ENCODE results near the gene DCTD.

DCTD gene

GRCh38 chr4:182876427-182876826, 40.8 kb downstream of the DCTD start:
- no peak for DNase-seq
- H3K4me1 ChIP-seq (ENCODE audit: control insufficient read depth, low read depth, low read length) = no peaks in the 10 kb centered on the region
- H3K4ac ChIP-seq (ENCODE audit: low read depth, low read length) = no peak overlapping the region
- H4K5ac ChIP-seq (ENCODE audit: low read length) = no peak overlapping the region
- H4K8ac ChIP-seq (ENCODE audit: low read depth, low read length) = no peak overlapping the region
- H3K56ac ChIP-seq (ENCODE audit: low read length) = no peak overlapping the region
- H2BK120ac ChIP-seq (ENCODE audit: low read depth, low read length) = no peak overlapping the region
- no peaks in the 10 kb centered on the region for H3K27me3 ChIP-seq (ENCODE audit: insufficient read depth, low read length, poor library complexity)
- no peak overlapping the region for H3K18ac ChIP-seq (ENCODE audit: low read length)
- H3K4me2 ChIP-seq (ENCODE audit: low read length) = no peak overlapping the region
- no peaks in the 10 kb centered on the region for H3K36me3 ChIP-seq (ENCODE audit: control insufficient read depth, insufficient read depth, low read length)
- no peak overlapping the region for H2BK15ac ChIP-seq (replicated peaks; ENCODE audit: low read depth)
- no peaks in the 10 kb centered on the region for H3K79me1 ChIP-seq (ENCODE audit: low read length)
- H3K79me2 ChIP-seq (ENCODE audit: control insufficient read depth, insufficient read depth, low read length) = no peaks in the 10 kb centered on the region
- H2BK5ac ChIP-seq (ENCODE audit: low read length) = no peak overlapping the region
- H3K4me3 ChIP-seq (ENCODE audit: low read length) = no peak overlapping the region
- no CpG with 5 or more reads among the region's 8 CpGs for WGBS (ENCODE audit: extremely low coverage, insufficient coverage, low lambda C conversion rate)
- no peak overlapping the region for H3K27ac ChIP-seq (ENCODE audit: low read depth, low read length)
- H2AK5ac ChIP-seq (ENCODE audit: low read length) = no peak overlapping the region
- H3K23ac ChIP-seq (ENCODE audit: low read length) = no peak overlapping the region
- H3K9ac ChIP-seq (ENCODE audit: low read length) = no peak overlapping the region

GRCh38 chr4:182875453-182876405, 41.5 kb downstream of the DCTD start:
- DNase-seq = no peak
- Histone ChIP-seq H3K23ac (ENCODE audit: low read length) (no peak overlapping the region), H3K79me2 (ENCODE audit: control insufficient read depth, insufficient read depth, low read length) (no peaks in the 10 kb centered on the region), H3K36me3 (ENCODE audit: control insufficient read depth, insufficient read depth, low read length) (no peaks in the 10 kb centered on the region), H3K9ac (ENCODE audit: low read length) (no peak overlapping the region), H3K56ac (ENCODE audit: low read length) (no peak overlapping the region), H3K4me2 (ENCODE audit: low read length) (no peak overlapping the region), H4K5ac (ENCODE audit: low read length) (no peak overlapping the region), H2BK120ac (ENCODE audit: low read depth, low read length) (no peak overlapping the region), H3K27ac (ENCODE audit: low read depth, low read length) (no peak overlapping the region), H4K8ac (ENCODE audit: low read depth, low read length) (no peak overlapping the region), H2AK5ac (ENCODE audit: low read length) (no peak overlapping the region), H2BK15ac (replicated peaks; ENCODE audit: low read depth) (no peak overlapping the region), H3K79me1 (ENCODE audit: low read length) (no peaks in the 10 kb centered on the region), H3K4me3 (ENCODE audit: low read length) (no peak overlapping the region), H3K4me1 (ENCODE audit: control insufficient read depth, low read depth, low read length) (no peaks in the 10 kb centered on the region), H2BK5ac (ENCODE audit: low read length) (no peak overlapping the region), H3K4ac (ENCODE audit: low read depth, low read length) (no peak overlapping the region), H3K18ac (ENCODE audit: low read length) (no peak overlapping the region), H3K27me3 (ENCODE audit: insufficient read depth, low read length, poor library complexity) (no peaks in the 10 kb centered on the region)
- no CpG with 5 or more reads among the region's 20 CpGs for WGBS (ENCODE audit: extremely low coverage, insufficient coverage, low lambda C conversion rate)

GRCh38 chr4:182874797-182875345, 42.3 kb downstream of the DCTD start:
- no peak overlapping the region for H3K4me2 ChIP-seq (ENCODE audit: low read length)
- H2BK120ac ChIP-seq (ENCODE audit: low read depth, low read length) = no peak overlapping the region
- no peaks in the 10 kb centered on the region for H3K4me1 ChIP-seq (ENCODE audit: control insufficient read depth, low read depth, low read length)
- no peak overlapping the region for H2BK5ac ChIP-seq (ENCODE audit: low read length)
- H3K27me3 ChIP-seq (ENCODE audit: insufficient read depth, low read length, poor library complexity) = no peaks in the 10 kb centered on the region
- no peak overlapping the region for H3K18ac ChIP-seq (ENCODE audit: low read length)
- WGBS (ENCODE audit: extremely low coverage, insufficient coverage, low lambda C conversion rate) = no CpG with 5 or more reads among the region's 10 CpGs
- no peak overlapping the region for H3K56ac ChIP-seq (ENCODE audit: low read length)
- no peak overlapping the region for H3K4me3 ChIP-seq (ENCODE audit: low read length)
- no peak overlapping the region for H3K23ac ChIP-seq (ENCODE audit: low read length)
- H3K79me2 ChIP-seq (ENCODE audit: control insufficient read depth, insufficient read depth, low read length) = no peaks in the 10 kb centered on the region
- H3K4ac ChIP-seq (ENCODE audit: low read depth, low read length) = no peak overlapping the region
- no peak overlapping the region for H2AK5ac ChIP-seq (ENCODE audit: low read length)
- no peak overlapping the region for H4K8ac ChIP-seq (ENCODE audit: low read depth, low read length)
- no peak overlapping the region for H2BK15ac ChIP-seq (replicated peaks; ENCODE audit: low read depth)
- DNase-seq = no peak
- no peak overlapping the region for H3K27ac ChIP-seq (ENCODE audit: low read depth, low read length)
- H4K5ac ChIP-seq (ENCODE audit: low read length) = no peak overlapping the region
- no peaks in the 10 kb centered on the region for H3K79me1 ChIP-seq (ENCODE audit: low read length)
- no peaks in the 10 kb centered on the region for H3K36me3 ChIP-seq (ENCODE audit: control insufficient read depth, insufficient read depth, low read length)
- H3K9ac ChIP-seq (ENCODE audit: low read length) = no peak overlapping the region

GRCh38 chr4:182874304-182874751, 42.9 kb downstream of the DCTD start:
- no peak overlapping the region for H2BK15ac ChIP-seq (replicated peaks; ENCODE audit: low read depth)
- no peak for DNase-seq
- H3K4ac ChIP-seq (ENCODE audit: low read depth, low read length) = no peak overlapping the region
- H3K27ac ChIP-seq (ENCODE audit: low read depth, low read length) = no peak overlapping the region
- no peak overlapping the region for H3K4me3 ChIP-seq (ENCODE audit: low read length)
- H3K27me3 ChIP-seq (ENCODE audit: insufficient read depth, low read length, poor library complexity) = no peaks in the 10 kb centered on the region
- no peaks in the 10 kb centered on the region for H3K4me1 ChIP-seq (ENCODE audit: control insufficient read depth, low read depth, low read length)
- H3K79me1 ChIP-seq (ENCODE audit: low read length) = no peaks in the 10 kb centered on the region
- no peak overlapping the region for H2BK5ac ChIP-seq (ENCODE audit: low read length)
- no peak overlapping the region for H2AK5ac ChIP-seq (ENCODE audit: low read length)
- H3K79me2 ChIP-seq (ENCODE audit: control insufficient read depth, insufficient read depth, low read length) = no peaks in the 10 kb centered on the region
- H3K4me2 ChIP-seq (ENCODE audit: low read length) = no peak overlapping the region
- no peaks in the 10 kb centered on the region for H3K36me3 ChIP-seq (ENCODE audit: control insufficient read depth, insufficient read depth, low read length)
- H3K56ac ChIP-seq (ENCODE audit: low read length) = no peak overlapping the region
- H3K23ac ChIP-seq (ENCODE audit: low read length) = no peak overlapping the region
- WGBS (ENCODE audit: extremely low coverage, insufficient coverage, low lambda C conversion rate) = no CpG with 5 or more reads among the region's 12 CpGs
- no peak overlapping the region for H3K9ac ChIP-seq (ENCODE audit: low read length)
- no peak overlapping the region for H3K18ac ChIP-seq (ENCODE audit: low read length)
- no peak overlapping the region for H4K5ac ChIP-seq (ENCODE audit: low read length)
- no peak overlapping the region for H2BK120ac ChIP-seq (ENCODE audit: low read depth, low read length)
- H4K8ac ChIP-seq (ENCODE audit: low read depth, low read length) = no peak overlapping the region

- no peak overlapping the region for H3K4ac ChIP-seq (ENCODE audit: low read depth, low read length)
- no peak overlapping the region for H2AK5ac ChIP-seq (ENCODE audit: low read length)
- no peak overlapping the region for H3K18ac ChIP-seq (ENCODE audit: low read length)
- H3K56ac ChIP-seq (ENCODE audit: low read length) = no peak overlapping the region
- no peak overlapping the region for H4K5ac ChIP-seq (ENCODE audit: low read length)
- H3K27me3 ChIP-seq (ENCODE audit: insufficient read depth, low read length, poor library complexity) = no peaks in the 10 kb centered on the region
- no peaks in the 10 kb centered on the region for H3K79me2 ChIP-seq (ENCODE audit: control insufficient read depth, insufficient read depth, low read length)
- no peak overlapping the region for H3K27ac ChIP-seq (ENCODE audit: low read depth, low read length)
- H3K4me3 ChIP-seq (ENCODE audit: low read length) = no peak overlapping the region
- WGBS (ENCODE audit: extremely low coverage, insufficient coverage, low lambda C conversion rate) = no CpG with 5 or more reads among the region's 13 CpGs
- no peak overlapping the region for H3K9ac ChIP-seq (ENCODE audit: low read length)
- no peaks in the 10 kb centered on the region for H3K79me1 ChIP-seq (ENCODE audit: low read length)
- H3K36me3 ChIP-seq (ENCODE audit: control insufficient read depth, insufficient read depth, low read length) = no peaks in the 10 kb centered on the region
- no peak overlapping the region for H2BK15ac ChIP-seq (replicated peaks; ENCODE audit: low read depth)
- no peak for DNase-seq
- H2BK5ac ChIP-seq (ENCODE audit: low read length) = no peak overlapping the region
- no peaks in the 10 kb centered on the region for H3K4me1 ChIP-seq (ENCODE audit: control insufficient read depth, low read depth, low read length)
- H4K8ac ChIP-seq (ENCODE audit: low read depth, low read length) = no peak overlapping the region
- no peak overlapping the region for H3K23ac ChIP-seq (ENCODE audit: low read length)
- H3K4me2 ChIP-seq (ENCODE audit: low read length) = no peak overlapping the region
- H2BK120ac ChIP-seq (ENCODE audit: low read depth, low read length) = no peak overlapping the region
Measured at GRCh38 chr4:182873726-182874125, 43.5 kb downstream of the DCTD start.

All from mesendoderm (in vitro differentiated cells).